ENCODE data around the gene ZNF385B.

DNA sequence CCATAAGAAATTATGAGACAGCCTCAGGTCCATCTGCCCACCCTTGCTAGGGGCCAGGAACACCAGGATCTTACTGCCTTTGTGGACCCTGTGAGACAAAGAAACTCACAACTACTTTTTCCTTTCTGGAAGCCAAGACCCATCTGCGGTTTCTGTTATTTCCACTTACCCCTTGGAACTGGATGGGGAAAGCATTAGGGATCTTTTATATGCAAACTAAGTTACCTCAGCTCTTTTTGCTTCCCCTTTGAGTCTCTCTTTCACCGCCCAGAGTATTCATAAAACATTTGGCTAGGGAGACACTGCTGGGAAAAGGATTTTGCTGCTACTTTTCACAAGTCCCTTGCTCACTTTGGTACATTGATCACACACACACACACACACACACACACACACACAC is 95.7 kb downstream of the ZNF385B start:
- TF ChIP-seq FOS (IDR thresholded peaks at IDR 0.05; ENCODE audit: borderline replicate concordance, extremely low read depth, insufficient read length) (no peak), EZH2 (IDR thresholded peaks at IDR 0.05; ENCODE audit: borderline replicate concordance, control insufficient read depth, low read depth, low read length) (no peak), SP1 (IDR thresholded peaks at IDR 0.05; ENCODE audit: low read depth, low read length) (no peak), YBX1 (IDR thresholded peaks at IDR 0.05) (no peak), POLR2A (IDR thresholded peaks at IDR 0.05; ENCODE audit: low read depth, low read length) (no peak), RCOR1 (conservative IDR thresholded peaks at IDR 0.05; ENCODE audit: low read depth, low read length) (no peak), TBL1XR1 (IDR thresholded peaks at IDR 0.05; ENCODE audit: low read depth, low read length) (no peak)
- TF ChIP-seq, protein P1, sequence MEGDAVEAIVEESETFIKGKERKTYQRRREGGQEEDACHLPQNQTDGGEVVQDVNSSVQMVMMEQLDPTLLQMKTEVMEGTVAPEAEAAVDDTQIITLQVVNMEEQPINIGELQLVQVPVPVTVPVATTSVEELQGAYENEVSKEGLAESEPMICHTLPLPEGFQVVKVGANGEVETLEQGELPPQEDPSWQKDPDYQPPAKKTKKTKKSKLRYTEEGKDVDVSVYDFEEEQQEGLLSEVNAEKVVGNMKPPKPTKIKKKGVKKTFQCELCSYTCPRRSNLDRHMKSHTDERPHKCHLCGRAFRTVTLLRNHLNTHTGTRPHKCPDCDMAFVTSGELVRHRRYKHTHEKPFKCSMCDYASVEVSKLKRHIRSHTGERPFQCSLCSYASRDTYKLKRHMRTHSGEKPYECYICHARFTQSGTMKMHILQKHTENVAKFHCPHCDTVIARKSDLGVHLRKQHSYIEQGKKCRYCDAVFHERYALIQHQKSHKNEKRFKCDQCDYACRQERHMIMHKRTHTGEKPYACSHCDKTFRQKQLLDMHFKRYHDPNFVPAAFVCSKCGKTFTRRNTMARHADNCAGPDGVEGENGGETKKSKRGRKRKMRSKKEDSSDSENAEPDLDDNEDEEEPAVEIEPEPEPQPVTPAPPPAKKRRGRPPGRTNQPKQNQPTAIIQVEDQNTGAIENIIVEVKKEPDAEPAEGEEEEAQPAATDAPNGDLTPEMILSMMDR (IDR thresholded peaks at IDR 0.05 in 2 of 3, conservative IDR thresholded peaks at IDR 0.05 in 1 of 3; ENCODE audit: control insufficient read depth in 2 of 3, extremely low read depth in 1 of 3, insufficient read depth in 1 of 3, low read depth in 3 of 3, low read length in 3 of 3), result no peak
